GM18519 (cell line): ENCODE data around the gene SAG.

Experiments
- ATAC-seq: cut with Tn5 transposase; IDR thresholded peaks from one replicate; pipeline ENCODE4 v1.9.1; 2021; ENCODE audit warnings: mild to moderate bottlenecking, moderate library complexity; ENCODE audit not compliant: unreplicated experiment, low FRiP score

Gene SAG

GRCh38 chr2:233287871-233288270 is 19.7 kb upstream of the SAG start:
- ATAC-seq: no peak

GRCh38 chr2:233288663-233289062 is 19.0 kb upstream of the SAG start:
- ATAC-seq: no peak

- ATAC-seq: no peak
Observed at GRCh38 chr2:233289648-233290047, 18.0 kb upstream of the SAG start.

GRCh38 chr2:233290051-233290845 is 17.4 kb upstream of the SAG start:
- no peak for ATAC-seq

- ATAC-seq: no peak
Observed at GRCh38 chr2:233295891-233296290, 11.7 kb upstream of the SAG start.

GRCh38 chr2:233297076-233297475 is 10.5 kb upstream of the SAG start:
- no peak for ATAC-seq

GRCh38 chr2:233300401-233300800 is 7.2 kb upstream of the SAG start:
- ATAC-seq: no peak

GRCh38 chr2:233301248-233301647 is 6.4 kb upstream of the SAG start:
- ATAC-seq: no peak

GRCh38 chr2:233301811-233302210 is 5.8 kb upstream of the SAG start:
- ATAC-seq: no peak

- no peak for ATAC-seq
Observed at GRCh38 chr2:233303252-233303651, 4.4 kb upstream of the SAG start.

- no peak for ATAC-seq
Observed at GRCh38 chr2:233311241-233311926, 3.8 kb downstream of the SAG start.

GRCh38 chr2:233312874-233313273 is 5.3 kb downstream of the SAG start:
- no peak for ATAC-seq

- no peak for ATAC-seq
Observed at GRCh38 chr2:233314180-233314925, 6.7 kb downstream of the SAG start.

GRCh38 chr2:233317196-233317943 is 9.8 kb downstream of the SAG start:
- ATAC-seq: no peak

GRCh38 chr2:233319256-233319655 is 11.6 kb downstream of the SAG start:
- no peak for ATAC-seq

- ATAC-seq: no peak
Observed at GRCh38 chr2:233320470-233320869, 12.9 kb downstream of the SAG start.

- no peak for ATAC-seq
Observed at GRCh38 chr2:233321166-233321565, 13.6 kb downstream of the SAG start.

GRCh38 chr2:233323851-233324250 is 16.2 kb downstream of the SAG start:
- no peak for ATAC-seq

- ATAC-seq: no peak
Observed at GRCh38 chr2:233325256-233325655, 17.6 kb downstream of the SAG start.

- ATAC-seq: no peak
Observed at GRCh38 chr2:233325814-233326213, 18.2 kb downstream of the SAG start.

GRCh38 chr2:233326500-233326899 is 18.9 kb downstream of the SAG start:
- no peak for ATAC-seq
